Neuronal stem cell (in vitro differentiated cells): ENCODE results near the gene CHST13.

Experiments used
- DNase-seq: peaks from one replicate; pipeline ENCODE4 v3.0.0-alpha.2; 2013; ENCODE audit warnings: low spot score
- H2AFZ ChIP-seq: one replicate; pipeline ENCODE4 v1.6.1; 2013; ENCODE audit warnings: mild to moderate bottlenecking, low read length, inconsistent platforms
- H2AK5ac ChIP-seq: 2 replicates; pipeline ENCODE4 v1.6.1; 2013; ENCODE audit warnings: low read depth, mild to moderate bottlenecking, inconsistent platforms, low read length, moderate library complexity, mixed read lengths
- H2BK120ac ChIP-seq: 2 replicates; pipeline ENCODE4 v1.6.1; 2013; ENCODE audit warnings: low read depth, mild to moderate bottlenecking, inconsistent platforms, low read length, moderate library complexity, mixed read lengths
- H2BK12ac ChIP-seq: one replicate; pipeline ENCODE4 v1.6.1; 2013; ENCODE audit warnings: low read length, inconsistent platforms
- H2BK15ac ChIP-seq: 2 replicates; pipeline ENCODE4 v1.6.1; 2013; ENCODE audit warnings: mild to moderate bottlenecking, low read length, inconsistent platforms, mixed read lengths
- H2BK5ac ChIP-seq: one replicate; pipeline ENCODE4 v1.6.1; 2013; ENCODE audit warnings: inconsistent platforms, mild to moderate bottlenecking, low read length, moderate library complexity
- H3K14ac ChIP-seq: one replicate; pipeline ENCODE4 v1.6.1; 2013; ENCODE audit warnings: low read length, inconsistent platforms
- H3K18ac ChIP-seq: 2 replicates; pipeline ENCODE4 v1.6.1; 2013; ENCODE audit warnings: low read length, inconsistent platforms
- H3K23ac ChIP-seq: 2 replicates; pipeline ENCODE4 v1.6.1; 2013; ENCODE audit warnings: low read depth, mild to moderate bottlenecking, mixed read lengths, low read length, inconsistent platforms; ENCODE audit not compliant: poor library complexity
- H3K27ac ChIP-seq: replicated peaks from 3 replicates; pipeline ENCODE4 v1.5.1; 2013; ENCODE audit warnings: low read length, inconsistent platforms
- H3K27me3 ChIP-seq, 3 experiments: 2 replicates each; pipeline ENCODE4 v1.6.1; 2013; ENCODE audit warnings: low read length in 3 of 3, mild to moderate bottlenecking in 2 of 3, inconsistent platforms in 1 of 3, low read depth in 1 of 3, mixed read lengths in 1 of 3, moderate library complexity in 1 of 3; ENCODE audit not compliant: control insufficient read depth in 3 of 3, insufficient read depth in 3 of 3
- H3K36me3 ChIP-seq, 2 donors: replicated peaks in 1 of 2; 2 replicates each; pipeline ENCODE4 v1.6.1; 2013; ENCODE audit warnings: low read length in 2 of 2; ENCODE audit not compliant: control insufficient read depth in 2 of 2, insufficient read depth in 2 of 2
- H3K4ac ChIP-seq: 2 replicates; pipeline ENCODE4 v1.6.1; 2013; ENCODE audit warnings: inconsistent platforms, mild to moderate bottlenecking, low read length, moderate library complexity
- H3K4me1 ChIP-seq, 2 donors: 1 replicate in 1 of 2; 2 replicates in 1 of 2; pipeline ENCODE4 v1.6.1; 2013; ENCODE audit warnings: low read length in 2 of 2, low read depth in 1 of 2; ENCODE audit not compliant: control insufficient read depth in 2 of 2, insufficient read depth in 1 of 2
- H3K4me2 ChIP-seq: one replicate; pipeline ENCODE4 v1.6.1; 2013; ENCODE audit warnings: mild to moderate bottlenecking, low read length, inconsistent platforms; ENCODE audit not compliant: insufficient read depth, poor library complexity, severe bottlenecking
- H3K4me3 ChIP-seq, 2 donors: 2 replicates each; pipeline ENCODE4 v1.5.1; 2013; ENCODE audit warnings: low read length in 2 of 2, mild to moderate bottlenecking in 2 of 2, inconsistent platforms in 1 of 2, moderate library complexity in 1 of 2
- H3K79me1 ChIP-seq: one replicate; pipeline ENCODE4 v1.6.1; 2013; ENCODE audit warnings: low read depth, mild to moderate bottlenecking, inconsistent platforms, low read length, moderate library complexity
- H3K9ac ChIP-seq: one replicate; pipeline ENCODE4 v1.6.1; 2013; ENCODE audit warnings: mild to moderate bottlenecking, low read depth, low read length, inconsistent platforms; ENCODE audit not compliant: poor library complexity
- H3K9me3 ChIP-seq, 2 donors: replicated peaks in 1 of 2; 2 replicates each; pipeline versions ENCODE3 to v1.6.1; 2013; ENCODE audit warnings: low read length in 2 of 2, mild to moderate bottlenecking in 2 of 2, inconsistent platforms in 1 of 2, low read depth in 1 of 2, mixed read lengths in 1 of 2, moderate library complexity in 1 of 2; ENCODE audit not compliant: control insufficient read depth in 2 of 2, insufficient read depth in 1 of 2
- H4K8ac ChIP-seq: one replicate; pipeline ENCODE4 v1.6.1; 2013; ENCODE audit warnings: low read depth, mild to moderate bottlenecking, inconsistent platforms, low read length, moderate library complexity
- H4K91ac ChIP-seq: one replicate; pipeline ENCODE4 v1.6.1; 2013; ENCODE audit warnings: low read length, low read depth, mild to moderate bottlenecking, inconsistent platforms; ENCODE audit not compliant: poor library complexity
- WGBS, 2 donors: extraction: QIAGEN DNeasy Blood & Tissue Kit; methylation state at CpG; one replicate each; pipeline ENCODE4 v1.1.7; 2013; ENCODE audit warnings: missing lambda C conversion rate in 2 of 2, mixed read lengths in 1 of 2; ENCODE audit not compliant: insufficient read length in 2 of 2, insufficient replicate concordance in 1 of 2; ENCODE audit errors: extremely low coverage in 2 of 2; 5-methylcytosine and 5-hydroxymethylcytosine counted together

CHST13 gene

DNA sequence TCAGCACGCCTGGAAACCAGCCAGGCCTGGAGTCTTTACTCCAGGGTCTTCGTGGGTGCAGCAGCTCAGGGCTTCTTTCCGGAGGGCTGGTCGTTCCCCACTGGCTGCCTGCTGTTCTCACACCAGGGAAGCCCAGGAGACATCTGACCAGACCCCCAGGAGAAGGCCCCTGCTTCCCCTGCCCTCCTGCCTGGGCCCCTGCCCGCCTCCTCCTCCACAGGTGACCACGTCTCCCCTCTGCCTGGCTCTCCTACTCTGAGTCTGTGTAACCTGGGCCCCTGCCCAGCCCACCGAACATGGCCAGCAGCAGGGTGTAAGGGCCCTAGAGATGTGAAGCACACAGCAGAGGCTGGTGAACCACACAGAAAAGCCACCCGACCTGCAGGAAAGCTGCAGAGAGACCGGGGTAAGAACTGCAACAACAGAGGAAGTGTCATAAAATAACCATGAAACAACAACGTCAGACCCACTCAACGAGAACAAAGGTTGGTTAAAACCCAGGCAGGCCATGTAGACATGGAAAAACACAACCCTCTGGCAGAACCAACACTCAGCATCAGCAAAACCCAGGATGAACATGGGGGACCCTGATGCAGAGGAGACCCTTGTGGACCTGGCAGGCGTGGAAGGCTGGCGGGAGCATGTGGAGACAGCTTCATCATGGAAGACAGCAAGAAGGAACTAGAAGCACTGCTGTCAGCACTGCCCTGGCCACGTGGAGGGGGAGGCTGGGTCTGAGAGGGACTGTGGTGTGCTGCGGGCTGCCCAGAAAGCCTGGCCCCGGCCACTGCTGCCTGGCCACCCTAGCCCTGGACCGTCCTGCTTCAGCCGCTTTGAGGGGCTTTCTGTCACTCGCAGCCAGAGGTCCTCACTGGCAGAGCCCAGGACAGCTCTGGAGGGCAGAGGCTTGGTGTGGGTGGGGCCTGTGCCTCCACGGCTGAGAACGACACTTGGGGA, 26.8 kb upstream of the CHST13 start:
- Histone ChIP-seq H3K14ac (no peak overlapping the region), H3K79me1 (no peaks in the 10 kb centered on the region), H2BK12ac (peak overlapping the region; percentile 52), H3K18ac (peak overlapping the region; percentile 52), H2AFZ (no peak overlapping the region), H4K8ac (no peak overlapping the region), H3K9ac (no peak overlapping the region), H2AK5ac (no peak overlapping the region), H3K27me3 (no peaks in the 10 kb centered on the region), H3K36me3 (no peaks in the 10 kb centered on the region), H3K4me3 (no peak overlapping the region), H2BK5ac (no peak overlapping the region), H2BK15ac (peak overlapping the region; percentile 25), H3K9me3 (no peaks in the 10 kb centered on the region), H3K4me2 (no peak overlapping the region), H4K91ac (no peak overlapping the region), H3K27ac (no peak overlapping the region), H3K4me1 (peaks cover 14 to 23% of the 10 kb centered on the region in 2 donors), H3K23ac (no peak overlapping the region), H2BK120ac (no peak overlapping the region), H3K4ac (no peak overlapping the region)
- no peak for DNase-seq
- WGBS, 2 donors = no CpG with 5 or more reads among the region's 21 CpGs

DNA sequence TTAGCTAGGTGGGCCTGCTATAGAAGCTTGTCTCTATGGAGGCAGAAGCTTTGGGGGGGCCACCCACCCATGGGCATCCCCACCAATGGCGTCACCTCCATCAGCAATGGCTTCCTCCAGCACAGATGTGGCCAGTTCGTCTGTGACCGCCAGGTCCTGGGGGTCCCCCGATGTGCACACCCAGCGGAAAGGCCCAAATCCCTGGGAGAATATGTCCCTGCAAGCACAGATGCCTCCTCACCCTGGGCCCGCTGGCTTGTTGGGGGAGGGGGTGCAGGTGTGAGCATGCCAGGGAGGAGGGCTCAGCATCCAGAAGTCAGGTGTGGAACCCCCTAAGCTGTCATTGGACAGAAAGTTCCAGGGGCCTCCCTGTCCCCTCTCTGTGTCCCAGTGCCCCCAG, 26.0 kb upstream of the CHST13 start:
- Histone ChIP-seq H3K4me1 (peaks cover 14 to 23% of the 10 kb centered on the region in 2 donors), H3K18ac (no peak overlapping the region), H3K9me3 (peaks cover 0 to 3% of the 10 kb centered on the region in 2 donors), H4K91ac (no peak overlapping the region), H2BK12ac (no peak overlapping the region), H3K9ac (no peak overlapping the region), H3K4me3 (no peak overlapping the region), H2BK15ac (no peak overlapping the region), H2BK5ac (no peak overlapping the region), H3K27me3 (no peaks in the 10 kb centered on the region), H2AFZ (no peak overlapping the region), H3K27ac (no peak overlapping the region), H3K36me3 (no peaks in the 10 kb centered on the region), H4K8ac (no peak overlapping the region), H3K4ac (no peak overlapping the region), H3K14ac (peak overlapping the region; percentile 50), H2BK120ac (no peak overlapping the region), H3K4me2 (no peak overlapping the region), H2AK5ac (peak overlapping the region; percentile 32), H3K23ac (no peak overlapping the region), H3K79me1 (no peaks in the 10 kb centered on the region)
- WGBS, 2 donors = no CpG with 5 or more reads among the region's 6 CpGs
- no peak for DNase-seq

DNA sequence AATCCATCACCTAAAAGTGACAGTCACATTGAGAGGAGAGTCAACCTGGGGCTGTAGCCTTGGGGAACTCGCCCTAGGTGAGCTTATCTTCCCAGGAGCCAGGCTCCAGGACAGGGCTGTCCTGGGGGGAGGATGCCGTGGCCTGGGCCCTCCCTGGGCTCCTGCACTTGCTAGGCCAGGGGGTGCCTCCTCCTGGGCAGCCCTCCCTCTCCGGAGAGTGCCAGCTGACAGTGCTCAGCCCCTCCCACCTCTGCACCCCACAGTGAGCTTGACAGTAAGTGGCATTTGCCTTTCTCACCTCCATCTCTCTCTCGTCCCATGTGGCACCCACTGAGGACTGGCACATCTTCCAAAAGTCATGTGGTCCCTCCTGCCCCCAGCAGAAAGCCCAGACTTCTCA, 25.5 kb upstream of the CHST13 start:
- Histone ChIP-seq H3K36me3 (no peaks in the 10 kb centered on the region), H3K27ac (no peak overlapping the region), H2AFZ (no peak overlapping the region)

DNA sequence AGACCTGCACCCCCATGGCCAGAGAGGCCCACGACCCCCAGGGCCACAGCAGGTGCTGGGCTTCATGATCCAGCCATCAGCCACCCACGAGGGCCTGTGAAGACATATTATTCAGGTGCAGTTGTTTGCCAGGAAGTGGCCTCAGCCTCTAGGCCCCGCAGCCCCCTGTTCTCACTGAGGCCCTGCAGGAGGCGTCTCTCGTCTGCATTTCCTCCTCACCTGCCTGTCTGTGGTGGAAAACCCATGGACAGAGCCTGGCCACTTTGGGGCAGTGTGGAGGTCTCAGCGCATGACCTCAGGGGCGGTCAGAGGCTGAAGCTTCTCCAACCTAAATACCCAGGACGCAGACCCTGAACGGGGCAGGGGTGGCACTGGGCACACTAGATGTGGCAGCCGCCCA, 25.0 kb upstream of the CHST13 start:
- no peak overlapping the region for H2AFZ ChIP-seq
- H3K4me3 ChIP-seq = no peak overlapping the region
- H3K4ac ChIP-seq = no peak overlapping the region
- H2AK5ac ChIP-seq = peak overlapping the region; percentile 35
- no peak overlapping the region for H2BK120ac ChIP-seq
- H3K4me2 ChIP-seq = no peak overlapping the region
- H3K27me3 ChIP-seq = no peaks in the 10 kb centered on the region
- peaks cover 0 to 3% of the 10 kb centered on the region in 2 donors for H3K9me3 ChIP-seq
- no peak overlapping the region for H3K27ac ChIP-seq
- H3K9ac ChIP-seq = no peak overlapping the region
- H3K18ac ChIP-seq = peak overlapping the region; percentile 78
- peak overlapping the region; percentile 49 for H2BK5ac ChIP-seq
- H2BK15ac ChIP-seq = peak overlapping the region; percentile 25
- WGBS, 2 donors = no CpG with 5 or more reads among the region's 10 CpGs
- H4K8ac ChIP-seq = no peak overlapping the region
- no peak overlapping the region for H4K91ac ChIP-seq
- no peaks in the 10 kb centered on the region for H3K36me3 ChIP-seq
- DNase-seq = no peak
- H2BK12ac ChIP-seq = no peak overlapping the region
- H3K14ac ChIP-seq = no peak overlapping the region
- H3K23ac ChIP-seq = no peak overlapping the region
- no peaks in the 10 kb centered on the region for H3K79me1 ChIP-seq
- H3K4me1 ChIP-seq = peaks cover 10 to 22% of the 10 kb centered on the region in 2 donors

More for the DNA sequence above, 25.5 kb upstream of the CHST13 start:
- Histone ChIP-seq H2BK15ac (peak overlapping the region; percentile 25), H3K4ac (no peak overlapping the region), H3K9me3 (peaks cover 0 to 3% of the 10 kb centered on the region in 2 donors), H3K79me1 (no peaks in the 10 kb centered on the region), H3K27me3 (no peaks in the 10 kb centered on the region), H3K23ac (no peak overlapping the region), H3K9ac (no peak overlapping the region), H2BK120ac (no peak overlapping the region), H3K4me3 (no peak overlapping the region), H4K8ac (no peak overlapping the region), H3K14ac (no peak overlapping the region), H3K4me1 (peaks cover 14 to 23% of the 10 kb centered on the region in 2 donors), H4K91ac (no peak overlapping the region), H3K18ac (peak overlapping the region; percentile 78), H2BK12ac (no peak overlapping the region), H2AK5ac (peak overlapping the region; percentile 32), H3K4me2 (no peak overlapping the region), H2BK5ac (peak overlapping the region; percentile 49)
- no peak for DNase-seq
- WGBS, 2 donors = no CpG with 5 or more reads among the region's 4 CpGs
